Activated naive CD8-positive, alpha-beta T cell treated with anti-CD3 and anti-CD28 coated beads, Interleukin-2, amount 50 U/mL, for 16 hours (primary cell): ENCODE data around the gene EN1.

ENCODE experiments used
- DNase-seq: peaks from one replicate; pipeline ENCODE4 v3.0.0-alpha.2; 2020; ENCODE audit warnings: low read depth, low spot score

Gene EN1

GRCh38 chr2:118822572-118822971 lies 24.9 kb downstream of the EN1 start:
- DNase-seq = no peak

- DNase-seq = no peak
Measured at GRCh38 chr2:118822015-118822414, 25.4 kb downstream of the EN1 start.

- DNase-seq = no peak
Measured at GRCh38 chr2:118817469-118817868, 30.0 kb downstream of the EN1 start.

- DNase-seq = no peak
Measured at GRCh38 chr2:118816669-118817068, 30.8 kb downstream of the EN1 start.

- no peak for DNase-seq
Measured at GRCh38 chr2:118815731-118816130, 31.7 kb downstream of the EN1 start.

GRCh38 chr2:118815314-118815713 lies 32.1 kb downstream of the EN1 start:
- no peak for DNase-seq

- DNase-seq = no peak
Measured at GRCh38 chr2:118814368-118814767, 33.1 kb downstream of the EN1 start.

- no peak for DNase-seq
Measured at GRCh38 chr2:118813601-118814339, 33.7 kb downstream of the EN1 start.

- DNase-seq = no peak
Measured at GRCh38 chr2:118813111-118813510, 34.3 kb downstream of the EN1 start.

- no peak for DNase-seq
Measured at GRCh38 chr2:118812552-118812951, 34.9 kb downstream of the EN1 start.

GRCh38 chr2:118811514-118812115 lies 35.8 kb downstream of the EN1 start:
- no peak for DNase-seq

- no peak for DNase-seq
Measured at GRCh38 chr2:118810766-118811165, 36.7 kb downstream of the EN1 start.

- DNase-seq = no peak
Measured at GRCh38 chr2:118808429-118808809, 39.0 kb downstream of the EN1 start.

- DNase-seq = no peak
Measured at GRCh38 chr2:118807668-118808428, 39.6 kb downstream of the EN1 start.

GRCh38 chr2:118806797-118807667 lies 40.4 kb downstream of the EN1 start:
- DNase-seq = no peak

GRCh38 chr2:118805064-118805690 lies 42.3 kb downstream of the EN1 start:
- no peak for DNase-seq

- DNase-seq = no peak
Measured at GRCh38 chr2:118803012-118803411, 44.4 kb downstream of the EN1 start.

GRCh38 chr2:118801151-118801550 lies 46.3 kb downstream of the EN1 start:
- no peak for DNase-seq

- no peak for DNase-seq
Measured at GRCh38 chr2:118800736-118801135, 46.7 kb downstream of the EN1 start.

- no peak for DNase-seq
Measured at GRCh38 chr2:118794546-118794945, 52.9 kb downstream of the EN1 start.
